Chondrocyte (in vitro differentiated cells): Measurements from ENCODE around the gene CRYL1. TPM values are rescaled to one million over a fixed set of nuclear protein-coding genes. Genes with fewer than 3 reads are reported as not detected.

Source experiments
- DNase-seq: peaks from one replicate; pipeline ENCODE4 v3.0.0; 2021; ENCODE audit warnings: mixed read lengths, low spot score
- H3K27ac Mint-ChIP-seq: one replicate; pipeline ENCODE4 v1.8.0; 2021; ENCODE audit warnings: mild to moderate bottlenecking, moderate library complexity, mixed read lengths; ENCODE audit not compliant: unreplicated experiment
- H3K27me3 Mint-ChIP-seq: 2 replicates; pipeline ENCODE4 v1.8.0; 2021; ENCODE audit warnings: low read depth, mixed read lengths
- H3K36me3 Mint-ChIP-seq: 2 replicates; pipeline ENCODE4 v1.8.0; 2021; ENCODE audit warnings: low read depth, mixed read lengths
- H3K4me1 Mint-ChIP-seq: 2 replicates; pipeline ENCODE4 v1.8.0; 2021; ENCODE audit warnings: low read depth, mild to moderate bottlenecking, mixed read lengths
- H3K4me3 Mint-ChIP-seq: one replicate; pipeline ENCODE4 v1.8.0; 2021; ENCODE audit warnings: mild to moderate bottlenecking, moderate library complexity, mixed read lengths; ENCODE audit not compliant: unreplicated experiment
- H3K9me3 Mint-ChIP-seq: 2 replicates; pipeline ENCODE4 v1.8.0; 2021; ENCODE audit warnings: low read depth, mixed read lengths
- total RNA-seq: library from RNA; stranded (reverse); gene quantifications from 3 replicates; pipeline ENCODE4 v1.2.1, GENCODE V29; 2021
- TF ChIP-seq, protein P1 (sequence below): fragments of 200-600 bp; sonication (generic); IDR thresholded peaks from 2 replicates; pipeline ENCODE4 v1.5.0; 2021; ENCODE audit warnings: antibody characterized with exemption, mild to moderate bottlenecking, moderate library complexity

CRYL1 gene
- total RNA-seq, 1 donor from 2014 or later = 17.0 TPM

DNA sequence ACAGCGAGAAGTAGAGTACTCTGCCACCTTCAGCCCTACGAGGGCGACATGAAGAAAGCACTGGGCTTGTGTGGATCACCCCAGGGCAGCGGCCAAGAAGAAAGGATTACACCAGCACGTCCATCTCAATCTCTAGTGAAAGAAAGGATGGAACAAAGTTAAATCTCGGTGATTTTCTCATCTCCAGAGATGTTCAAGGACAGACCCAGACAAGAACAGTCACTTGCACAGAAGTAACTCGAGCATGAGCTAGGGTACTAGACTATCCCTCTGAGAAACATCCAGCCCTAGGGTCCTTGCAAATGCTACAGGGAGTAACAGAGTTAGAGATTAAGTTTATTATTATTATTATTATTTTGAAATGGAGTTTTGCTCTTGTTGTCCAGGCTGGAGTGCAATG, 106.7 kb downstream of the CRYL1 start:
- no peak for DNase-seq
- Mint-ChIP-seq H3K27me3 (no peaks in the 10 kb centered on the region), H3K4me3 (no peak overlapping the region), H3K36me3 (peaks cover under 1% of the 10 kb centered on the region), H3K27ac (peak overlapping the region; percentile 13), H3K9me3 (peaks cover 4% of the 10 kb centered on the region), H3K4me1 (peaks cover 44% of the 10 kb centered on the region)
- TF ChIP-seq, protein P1, sequence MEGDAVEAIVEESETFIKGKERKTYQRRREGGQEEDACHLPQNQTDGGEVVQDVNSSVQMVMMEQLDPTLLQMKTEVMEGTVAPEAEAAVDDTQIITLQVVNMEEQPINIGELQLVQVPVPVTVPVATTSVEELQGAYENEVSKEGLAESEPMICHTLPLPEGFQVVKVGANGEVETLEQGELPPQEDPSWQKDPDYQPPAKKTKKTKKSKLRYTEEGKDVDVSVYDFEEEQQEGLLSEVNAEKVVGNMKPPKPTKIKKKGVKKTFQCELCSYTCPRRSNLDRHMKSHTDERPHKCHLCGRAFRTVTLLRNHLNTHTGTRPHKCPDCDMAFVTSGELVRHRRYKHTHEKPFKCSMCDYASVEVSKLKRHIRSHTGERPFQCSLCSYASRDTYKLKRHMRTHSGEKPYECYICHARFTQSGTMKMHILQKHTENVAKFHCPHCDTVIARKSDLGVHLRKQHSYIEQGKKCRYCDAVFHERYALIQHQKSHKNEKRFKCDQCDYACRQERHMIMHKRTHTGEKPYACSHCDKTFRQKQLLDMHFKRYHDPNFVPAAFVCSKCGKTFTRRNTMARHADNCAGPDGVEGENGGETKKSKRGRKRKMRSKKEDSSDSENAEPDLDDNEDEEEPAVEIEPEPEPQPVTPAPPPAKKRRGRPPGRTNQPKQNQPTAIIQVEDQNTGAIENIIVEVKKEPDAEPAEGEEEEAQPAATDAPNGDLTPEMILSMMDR = no peak

DNA sequence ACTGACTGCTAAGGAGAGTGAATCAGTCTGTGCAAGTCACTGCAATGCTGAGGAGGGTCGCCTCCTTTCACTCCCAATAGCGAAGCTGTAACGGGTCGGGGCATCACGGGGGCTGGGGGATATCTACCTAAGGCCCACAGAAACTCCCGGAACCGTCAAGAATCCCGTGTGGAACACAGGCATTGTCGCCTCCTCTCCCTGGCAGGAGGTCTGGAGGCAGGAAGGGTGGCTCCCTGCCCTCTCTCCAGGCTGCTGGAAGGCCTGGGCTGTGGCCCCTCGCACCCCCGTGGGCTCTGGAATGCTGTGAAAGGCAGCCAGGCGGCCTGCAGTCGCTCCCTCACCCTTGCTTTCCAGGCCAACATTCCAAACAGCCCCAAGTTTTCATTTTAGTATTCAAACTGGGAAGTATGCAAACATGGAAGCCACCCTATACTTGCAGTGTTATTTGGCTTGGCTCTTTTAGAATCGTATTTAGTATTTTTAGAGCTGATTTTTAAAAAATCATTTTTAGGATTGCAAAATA, 109.4 kb downstream of the CRYL1 start:
- Mint-ChIP-seq H3K36me3 (no peaks in the 10 kb centered on the region), H3K27me3 (peaks cover 2% of the 10 kb centered on the region), H3K27ac (peak overlapping the region; percentile 60), H3K4me3 (no peak overlapping the region), H3K4me1 (peaks cover 42% of the 10 kb centered on the region), H3K9me3 (peaks cover 4% of the 10 kb centered on the region)
- no peak for DNase-seq
- TF ChIP-seq, protein P1 = no peak

DNA sequence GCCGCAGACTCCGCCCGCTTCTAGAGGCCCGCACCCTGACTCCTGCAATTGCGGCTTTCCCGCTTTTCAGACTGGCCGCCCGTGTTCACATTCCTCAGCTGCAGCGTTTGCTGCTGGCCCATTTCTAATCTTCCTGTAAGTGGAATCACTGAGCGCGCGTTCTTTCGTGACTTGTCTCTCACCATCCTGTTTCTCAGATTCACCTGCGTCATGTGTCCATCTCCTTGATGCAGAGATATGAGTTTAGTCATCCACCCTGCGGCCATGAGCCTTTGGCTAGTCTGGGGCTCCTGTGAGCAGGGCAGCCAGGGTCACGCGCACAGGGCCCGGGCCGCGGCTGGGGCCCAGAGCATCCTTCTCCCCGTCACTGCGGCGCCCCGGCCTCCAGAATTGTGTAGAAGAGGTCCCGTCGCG, 110.0 kb downstream of the CRYL1 start:
- Mint-ChIP-seq H3K27ac (no peak overlapping the region), H3K27me3 (peaks cover 2% of the 10 kb centered on the region), H3K4me3 (no peak overlapping the region), H3K9me3 (peaks cover 4% of the 10 kb centered on the region), H3K36me3 (no peaks in the 10 kb centered on the region), H3K4me1 (peaks cover 36% of the 10 kb centered on the region)
- DNase-seq = no peak
- TF ChIP-seq, protein P1 = no peak

DNA sequence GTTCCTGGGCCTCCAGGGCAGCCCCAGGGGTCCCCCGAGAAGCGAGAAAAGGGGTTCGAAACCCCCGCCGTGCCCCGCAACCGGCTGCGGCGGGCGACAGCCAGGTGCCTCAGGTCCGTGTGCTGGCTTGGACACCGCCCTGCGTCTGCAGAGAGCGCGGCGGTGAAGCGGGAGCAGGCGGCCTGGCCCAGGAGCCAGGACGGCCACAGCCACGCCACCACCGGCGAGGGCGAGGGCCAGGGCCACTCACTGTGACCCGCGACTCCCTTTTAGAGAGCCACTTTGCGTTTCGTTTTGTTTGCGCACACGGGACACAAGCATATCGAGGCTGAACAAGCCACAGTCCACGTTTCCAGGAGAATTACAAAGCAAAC, 110.4 kb downstream of the CRYL1 start:
- peaks cover 4% of the 10 kb centered on the region for H3K9me3 Mint-ChIP-seq
- H3K27me3 Mint-ChIP-seq = peaks cover 2% of the 10 kb centered on the region
- no peak overlapping the region for H3K4me3 Mint-ChIP-seq
- no peaks in the 10 kb centered on the region for H3K36me3 Mint-ChIP-seq
- no peak overlapping the region for H3K27ac Mint-ChIP-seq
- no peak for DNase-seq
- H3K4me1 Mint-ChIP-seq = peaks cover 33% of the 10 kb centered on the region
- TF ChIP-seq, protein P1 = no peak

DNA sequence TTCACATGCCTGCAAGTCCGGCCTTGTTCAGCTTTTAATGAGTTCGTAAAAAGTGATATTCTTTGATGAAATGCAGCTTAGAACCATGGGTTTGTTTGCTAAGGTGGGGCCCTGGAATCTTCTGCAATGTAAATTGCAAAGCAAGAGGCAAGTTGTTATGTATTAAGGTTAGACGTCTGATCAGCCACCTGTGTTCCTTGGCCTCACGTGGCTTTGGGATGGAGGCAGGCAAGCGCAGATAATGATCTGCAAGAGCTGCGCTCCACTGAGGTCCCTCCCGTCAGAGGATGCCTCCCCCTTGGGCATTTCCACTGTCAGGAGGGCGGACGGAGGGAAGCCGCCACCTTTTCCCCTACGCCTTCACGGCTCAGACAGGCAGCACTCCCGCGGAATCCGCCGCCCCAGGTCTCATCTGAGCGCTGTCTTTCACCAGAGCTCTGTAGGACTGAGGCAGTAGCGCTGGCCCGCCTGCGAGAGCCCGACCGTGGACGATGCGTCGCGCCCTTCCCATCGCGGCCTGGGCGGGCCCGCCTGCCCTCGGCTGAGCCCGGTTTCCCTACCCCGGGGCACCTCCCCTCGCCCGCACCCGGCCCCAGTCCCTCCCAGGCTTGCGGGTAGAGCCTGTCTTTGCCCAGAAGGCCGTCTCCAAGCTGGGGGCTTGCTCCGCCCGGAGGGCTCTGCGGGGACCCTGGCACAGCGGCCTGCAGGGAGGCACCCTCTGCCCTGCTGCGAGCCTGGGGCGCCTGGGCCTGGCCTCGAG, 110.9 kb downstream of the CRYL1 start:
- no peak overlapping the region for H3K27ac Mint-ChIP-seq
- H3K9me3 Mint-ChIP-seq = peaks cover 3% of the 10 kb centered on the region

More for the DNA sequence above, 110.9 kb downstream of the CRYL1 start:
- no peak for DNase-seq
- H3K36me3 Mint-ChIP-seq = no peaks in the 10 kb centered on the region
- H3K27me3 Mint-ChIP-seq = peaks cover 2% of the 10 kb centered on the region
- TF ChIP-seq, protein P1 = no peak
- H3K4me1 Mint-ChIP-seq = peaks cover 28% of the 10 kb centered on the region
- H3K4me3 Mint-ChIP-seq = no peak overlapping the region
